Stimulated activated CD8-positive, alpha-beta memory T cell treated with anti-CD3 and anti-CD28 coated beads, Interleukin-15, amount 100 ng/mL, for 1 hour (primary cell): ENCODE measurements around the gene PITRM1.

Experiments
- DNase-seq: peaks from one replicate; pipeline ENCODE4 v3.0.0-alpha.2; 2020; ENCODE audit warnings: low read depth

Gene PITRM1

GRCh38 chr10:3100856-3101640, 71.5 kb downstream of the PITRM1 start:
- DNase-seq, result no peak

- DNase-seq, result no peak
Measured at GRCh38 chr10:3100093-3100792, 72.3 kb downstream of the PITRM1 start.

- DNase-seq, result no peak
Measured at GRCh38 chr10:3099291-3100092, 73.1 kb downstream of the PITRM1 start.

- no peak for DNase-seq
Measured at GRCh38 chr10:3098689-3099088, 73.9 kb downstream of the PITRM1 start.

GRCh38 chr10:3097160-3097559, 75.4 kb downstream of the PITRM1 start:
- no peak for DNase-seq

GRCh38 chr10:3096149-3096548, 76.4 kb downstream of the PITRM1 start:
- no peak for DNase-seq

- no peak for DNase-seq
Measured at GRCh38 chr10:3095373-3096139, 77.0 kb downstream of the PITRM1 start.

GRCh38 chr10:3094609-3095036, 78.0 kb downstream of the PITRM1 start:
- DNase-seq, result no peak

GRCh38 chr10:3093996-3094395, 78.6 kb downstream of the PITRM1 start:
- DNase-seq, result no peak

GRCh38 chr10:3091921-3092320, 80.7 kb downstream of the PITRM1 start:
- no peak for DNase-seq

- no peak for DNase-seq
Measured at GRCh38 chr10:3090914-3091787, 81.4 kb downstream of the PITRM1 start.

GRCh38 chr10:3090388-3090787, 82.2 kb downstream of the PITRM1 start:
- no peak for DNase-seq
